ENCODE data around the gene MRM3.

- no peak for TF ChIP-seq EZH2 (IDR thresholded peaks at IDR 0.05; ENCODE audit: borderline replicate concordance, insufficient read depth, low read depth, low read length, poor library complexity, severe bottlenecking)
- TF ChIP-seq, protein P1, sequence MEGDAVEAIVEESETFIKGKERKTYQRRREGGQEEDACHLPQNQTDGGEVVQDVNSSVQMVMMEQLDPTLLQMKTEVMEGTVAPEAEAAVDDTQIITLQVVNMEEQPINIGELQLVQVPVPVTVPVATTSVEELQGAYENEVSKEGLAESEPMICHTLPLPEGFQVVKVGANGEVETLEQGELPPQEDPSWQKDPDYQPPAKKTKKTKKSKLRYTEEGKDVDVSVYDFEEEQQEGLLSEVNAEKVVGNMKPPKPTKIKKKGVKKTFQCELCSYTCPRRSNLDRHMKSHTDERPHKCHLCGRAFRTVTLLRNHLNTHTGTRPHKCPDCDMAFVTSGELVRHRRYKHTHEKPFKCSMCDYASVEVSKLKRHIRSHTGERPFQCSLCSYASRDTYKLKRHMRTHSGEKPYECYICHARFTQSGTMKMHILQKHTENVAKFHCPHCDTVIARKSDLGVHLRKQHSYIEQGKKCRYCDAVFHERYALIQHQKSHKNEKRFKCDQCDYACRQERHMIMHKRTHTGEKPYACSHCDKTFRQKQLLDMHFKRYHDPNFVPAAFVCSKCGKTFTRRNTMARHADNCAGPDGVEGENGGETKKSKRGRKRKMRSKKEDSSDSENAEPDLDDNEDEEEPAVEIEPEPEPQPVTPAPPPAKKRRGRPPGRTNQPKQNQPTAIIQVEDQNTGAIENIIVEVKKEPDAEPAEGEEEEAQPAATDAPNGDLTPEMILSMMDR (IDR thresholded peaks at IDR 0.05), result no peak
Observed at GRCh38 chr17:746181-746580, 36.0 kb upstream of the MRM3 start.

Data from B cell (primary cell).